BLaER1 (cell line): ENCODE measurements around the gene CCDC184.

Experiments used
- H3K27ac ChIP-seq: shearing (Covaris generic); formaldehyde crosslinking; 2 replicates; pipeline ENCODE4 v1.8.1; 2022
- H3K27me3 ChIP-seq: shearing (Covaris generic); formaldehyde crosslinking; 2 replicates; pipeline ENCODE4 v1.8.1; 2022
- H3K36me3 ChIP-seq: shearing (Covaris generic); formaldehyde crosslinking; 2 replicates; pipeline ENCODE4 v1.8.1; 2022
- H3K4me1 ChIP-seq: shearing (Covaris generic); formaldehyde crosslinking; 2 replicates; pipeline ENCODE4 v1.8.1; 2022
- H3K4me2 ChIP-seq: shearing (Covaris generic); formaldehyde crosslinking; 2 replicates; pipeline ENCODE4 v1.8.1; 2022
- H3K4me3 ChIP-seq: shearing (Covaris generic); formaldehyde crosslinking; 2 replicates; pipeline ENCODE4 v1.8.1; 2022
- H3K9ac ChIP-seq: shearing (Covaris generic); formaldehyde crosslinking; 2 replicates; pipeline ENCODE4 v1.8.1; 2022
- H3K9me3 ChIP-seq: shearing (Covaris generic); formaldehyde crosslinking; 2 replicates; pipeline ENCODE4 v1.8.1; 2022
- H4K20me1 ChIP-seq: shearing (Covaris generic); formaldehyde crosslinking; 2 replicates; pipeline ENCODE4 v1.8.1; 2022
- Cebpa-rat ChIP-seq: shearing (Covaris generic); IDR thresholded peaks from 2 replicates; pipeline ENCODE4 v1.8.1; 2022

Gene CCDC184

GRCh38 chr12:48177982-48178381 lies 5.5 kb upstream of the CCDC184 start:
- Histone ChIP-seq H3K27ac (no peak overlapping the region), H3K9ac (no peak overlapping the region), H4K20me1 (no peaks in the 10 kb centered on the region), H3K4me1 (peaks cover 32% of the 10 kb centered on the region), H3K4me3 (no peak overlapping the region), H3K27me3 (peaks cover under 1% of the 10 kb centered on the region; the same call in 1 of the 2 replicates), H3K36me3 (no peaks in the 10 kb centered on the region), H3K9me3 (no peaks in the 10 kb centered on the region), H3K4me2 (peak overlapping the region; percentile 48)
- TF ChIP-seq Cebpa-rat: no peak

- Histone ChIP-seq H3K9me3 (no peaks in the 10 kb centered on the region), H3K4me3 (no peak overlapping the region), H3K4me2 (no peak overlapping the region), H3K4me1 (peaks cover 37% of the 10 kb centered on the region), H3K27ac (no peak overlapping the region), H4K20me1 (no peaks in the 10 kb centered on the region), H3K36me3 (no peaks in the 10 kb centered on the region), H3K27me3 (peaks cover 15% of the 10 kb centered on the region), H3K9ac (no peak overlapping the region)
- no peak for TF ChIP-seq Cebpa-rat
Observed at GRCh38 chr12:48179466-48179865, 4.0 kb upstream of the CCDC184 start.

GRCh38 chr12:48180424-48180823 lies 3.0 kb upstream of the CCDC184 start:
- H3K27me3 ChIP-seq: peaks cover 25% of the 10 kb centered on the region
- H3K27ac ChIP-seq: no peak overlapping the region
- no peaks in the 10 kb centered on the region for H3K9me3 ChIP-seq
- no peak overlapping the region for H3K9ac ChIP-seq
- H3K4me1 ChIP-seq: peaks cover 45% of the 10 kb centered on the region
- H4K20me1 ChIP-seq: no peaks in the 10 kb centered on the region
- no peaks in the 10 kb centered on the region for H3K36me3 ChIP-seq
- no peak overlapping the region for H3K4me2 ChIP-seq
- TF ChIP-seq Cebpa-rat: no peak
- H3K4me3 ChIP-seq: no peak overlapping the region

- H3K27ac ChIP-seq: no peak overlapping the region
- TF ChIP-seq Cebpa-rat: no peak
- H3K4me3 ChIP-seq: no peak overlapping the region
- no peaks in the 10 kb centered on the region for H3K9me3 ChIP-seq
- H3K27me3 ChIP-seq: peaks cover 30% of the 10 kb centered on the region
- H4K20me1 ChIP-seq: no peaks in the 10 kb centered on the region
- H3K4me1 ChIP-seq: peaks cover 45% of the 10 kb centered on the region
- H3K36me3 ChIP-seq: no peaks in the 10 kb centered on the region
- H3K4me2 ChIP-seq: no peak overlapping the region
- no peak overlapping the region for H3K9ac ChIP-seq
Observed at GRCh38 chr12:48180857-48181495, 2.5 kb upstream of the CCDC184 start.

GRCh38 chr12:48182631-48183030 lies 813 bp upstream of the CCDC184 start:
- Histone ChIP-seq H3K36me3 (no peaks in the 10 kb centered on the region), H3K27ac (no peak overlapping the region), H3K27me3 (peaks cover 31% of the 10 kb centered on the region), H3K4me3 (peak overlapping the region; percentile 84), H3K9ac (0 out of 2 replicates have a peak overlapping the region, but pooled peaks have one; percentile 58), H4K20me1 (no peaks in the 10 kb centered on the region), H3K9me3 (no peaks in the 10 kb centered on the region), H3K4me2 (peak overlapping the region; percentile 92), H3K4me1 (peaks cover 46% of the 10 kb centered on the region)
- no peak for TF ChIP-seq Cebpa-rat

- peaks cover 46% of the 10 kb centered on the region for H3K4me1 ChIP-seq
- peak overlapping the region; percentile 92 for H3K4me2 ChIP-seq
- H4K20me1 ChIP-seq: no peaks in the 10 kb centered on the region
- TF ChIP-seq Cebpa-rat: no peak
- H3K9me3 ChIP-seq: no peaks in the 10 kb centered on the region
- no peak overlapping the region for H3K27ac ChIP-seq
- H3K27me3 ChIP-seq: peaks cover 31% of the 10 kb centered on the region
- H3K4me3 ChIP-seq: peak overlapping the region; percentile 84
- H3K36me3 ChIP-seq: no peaks in the 10 kb centered on the region
- H3K9ac ChIP-seq: peak overlapping the region; percentile 58; the same call in 1 of the 2 replicates
Observed at GRCh38 chr12:48183876-48184548, 568 bp downstream of the CCDC184 start.

- peaks cover 31% of the 10 kb centered on the region for H3K27me3 ChIP-seq
- H4K20me1 ChIP-seq: no peaks in the 10 kb centered on the region
- no peak for TF ChIP-seq Cebpa-rat
- H3K4me2 ChIP-seq: peak overlapping the region; percentile 92
- no peak overlapping the region for H3K9ac ChIP-seq
- no peaks in the 10 kb centered on the region for H3K36me3 ChIP-seq
- H3K4me3 ChIP-seq: peak overlapping the region; percentile 84
- H3K9me3 ChIP-seq: no peaks in the 10 kb centered on the region
- peaks cover 46% of the 10 kb centered on the region for H3K4me1 ChIP-seq
- no peak overlapping the region for H3K27ac ChIP-seq
Observed at GRCh38 chr12:48184549-48184922, 1.1 kb downstream of the CCDC184 start.

GRCh38 chr12:48185181-48185919 lies 1.9 kb downstream of the CCDC184 start:
- Histone ChIP-seq H3K36me3 (no peaks in the 10 kb centered on the region), H4K20me1 (no peaks in the 10 kb centered on the region), H3K4me1 (peaks cover 46% of the 10 kb centered on the region), H3K9me3 (no peaks in the 10 kb centered on the region), H3K27ac (no peak overlapping the region), H3K4me3 (no peak overlapping the region), H3K27me3 (peaks cover 31% of the 10 kb centered on the region), H3K4me2 (peak overlapping the region; percentile 92), H3K9ac (no peak overlapping the region)
- TF ChIP-seq Cebpa-rat: no peak

- H3K9me3 ChIP-seq: no peaks in the 10 kb centered on the region
- H3K36me3 ChIP-seq: no peaks in the 10 kb centered on the region
- no peak overlapping the region for H3K4me3 ChIP-seq
- no peak overlapping the region for H3K27ac ChIP-seq
- H4K20me1 ChIP-seq: no peaks in the 10 kb centered on the region
- H3K27me3 ChIP-seq: peaks cover 29% of the 10 kb centered on the region
- peaks cover 38% of the 10 kb centered on the region for H3K4me1 ChIP-seq
- no peak for TF ChIP-seq Cebpa-rat
- H3K9ac ChIP-seq: no peak overlapping the region
- no peak overlapping the region for H3K4me2 ChIP-seq
Observed at GRCh38 chr12:48187916-48188695, 4.7 kb downstream of the CCDC184 start.
